HG03045 (cell line): Measurements from ENCODE around the gene CAPZB.

Source experiments
- ATAC-seq: cut with Tn5 transposase; IDR thresholded peaks from one replicate; pipeline ENCODE4 v1.9.1; 2021; ENCODE audit warnings: mild to moderate bottlenecking, moderate library complexity; ENCODE audit not compliant: unreplicated experiment

Gene CAPZB

GRCh38 chr1:19410393-19410792, 74.9 kb downstream of the CAPZB start:
- no peak for ATAC-seq

GRCh38 chr1:19409477-19410341, 75.6 kb downstream of the CAPZB start:
- ATAC-seq = no peak

- ATAC-seq = no peak
Observed at GRCh38 chr1:19407494-19408096, 77.7 kb downstream of the CAPZB start.

- no peak for ATAC-seq
Observed at GRCh38 chr1:19406680-19407079, 78.7 kb downstream of the CAPZB start.

- ATAC-seq = no peak
Observed at GRCh38 chr1:19405761-19406487, 79.4 kb downstream of the CAPZB start.

- no peak for ATAC-seq
Observed at GRCh38 chr1:19405195-19405760, 80.1 kb downstream of the CAPZB start.

- ATAC-seq = no peak
Observed at GRCh38 chr1:19404748-19405147, 80.6 kb downstream of the CAPZB start.

- no peak for ATAC-seq
Observed at GRCh38 chr1:19403256-19403655, 82.1 kb downstream of the CAPZB start.

- ATAC-seq = no peak
Observed at GRCh38 chr1:19402031-19402813, 83.1 kb downstream of the CAPZB start.

- ATAC-seq = no peak
Observed at GRCh38 chr1:19401535-19401889, 83.8 kb downstream of the CAPZB start.

GRCh38 chr1:19400875-19401534, 84.3 kb downstream of the CAPZB start:
- ATAC-seq = no peak

- ATAC-seq = no peak
Observed at GRCh38 chr1:19400192-19400611, 85.1 kb downstream of the CAPZB start.

- no peak for ATAC-seq
Observed at GRCh38 chr1:19398309-19398760, 87.0 kb downstream of the CAPZB start.

GRCh38 chr1:19397217-19397945, 88.0 kb downstream of the CAPZB start:
- ATAC-seq = no peak

GRCh38 chr1:19396280-19396679, 89.1 kb downstream of the CAPZB start:
- ATAC-seq = no peak

- ATAC-seq = no peak
Observed at GRCh38 chr1:19395678-19396192, 89.6 kb downstream of the CAPZB start.

GRCh38 chr1:19393046-19393445, 92.3 kb downstream of the CAPZB start:
- no peak for ATAC-seq

GRCh38 chr1:19392221-19392620, 93.1 kb downstream of the CAPZB start:
- no peak for ATAC-seq

- ATAC-seq = no peak
Observed at GRCh38 chr1:19391596-19391981, 93.8 kb downstream of the CAPZB start.
